Small intestine (tissue), 7 donors: ENCODE data around the gene ACO1. TPM values are rescaled to one million over a fixed set of nuclear protein-coding genes. Genes with fewer than 3 reads are reported as not detected.

ENCODE experiments used
- DNase-seq, 2 donors: peaks; one replicate each; pipeline versions ENCODE4 v3.0.0 to v3.0.0-alpha.2; 2013
- FAIRE-seq: peaks from 2 replicates; lab custom pipeline; 2012; peaks lifted over from hg19 to GRCh38; lab: Jason Lieb, UNC
- H3K27ac ChIP-seq, 3 donors: one replicate each; pipeline ENCODE4 v1.5.1; 2013; ENCODE audit warnings: low read length in 2 of 3, mild to moderate bottlenecking in 2 of 3, control low read depth in 1 of 3, inconsistent platforms in 1 of 3, low read depth in 1 of 3, moderate library complexity in 1 of 3
- H3K27me3 ChIP-seq, 3 donors: one replicate each; pipeline ENCODE4 v1.6.1; 2013; ENCODE audit warnings: low read length in 3 of 3, inconsistent platforms in 1 of 3; ENCODE audit not compliant: control insufficient read depth in 3 of 3, insufficient read depth in 3 of 3
- H3K36me3 ChIP-seq, 3 donors: one replicate each; pipeline ENCODE4 v1.6.1; 2013; ENCODE audit warnings: low read length in 3 of 3, inconsistent platforms in 1 of 3, low read depth in 1 of 3, mild to moderate bottlenecking in 1 of 3, moderate library complexity in 1 of 3; ENCODE audit not compliant: control insufficient read depth in 3 of 3, insufficient read depth in 2 of 3
- H3K4me1 ChIP-seq, 3 donors: one replicate each; pipeline ENCODE4 v1.6.1; 2013; ENCODE audit warnings: low read length in 2 of 3, inconsistent platforms in 1 of 3, low read depth in 1 of 3, mild to moderate bottlenecking in 1 of 3, moderate library complexity in 1 of 3; ENCODE audit not compliant: control insufficient read depth in 3 of 3, insufficient read depth in 2 of 3
- H3K4me3 ChIP-seq, 3 donors: one replicate each; pipeline ENCODE4 v1.5.1; 2013; ENCODE audit warnings: low read length in 3 of 3, control low read depth in 1 of 3, inconsistent platforms in 1 of 3, low read depth in 1 of 3, mild to moderate bottlenecking in 1 of 3, moderate library complexity in 1 of 3
- H3K9me3 ChIP-seq, 2 donors: one replicate each; pipeline ENCODE4 v1.6.1; 2013; ENCODE audit warnings: low read depth in 1 of 2, low read length in 1 of 2; ENCODE audit not compliant: control insufficient read depth in 2 of 2, insufficient read depth in 1 of 2
- WGBS, 3 donors: extraction: QIAGEN DNeasy Blood & Tissue Kit; methylation state at CpG; one replicate each; pipeline ENCODE4 v1.1.7; 2013; 5-methylcytosine and 5-hydroxymethylcytosine counted together
- polyA plus RNA-seq, 4 donors: library from polyadenylated mRNA; stranded (reverse) in 3 of 4; unstranded in 1 of 4; fragments of 200-250 nt in 3 of 4; fragments of 120-200 nt in 1 of 4; gene quantifications; one replicate each; pipeline versions ENCODE4 v1.2.1 to v1.2.3, GENCODE V29; 2013
- donor health status: healthy with polysubstance abuse.
- donor health status: control.
- donor health status: control.
- donor health status: Bipolar disorder and iron deficiency.
- donor health status: healthy.

ACO1 gene
- polyA plus RNA-seq, 4 donors: 27.8 to 80.2 (median 37.5) TPM

DNA sequence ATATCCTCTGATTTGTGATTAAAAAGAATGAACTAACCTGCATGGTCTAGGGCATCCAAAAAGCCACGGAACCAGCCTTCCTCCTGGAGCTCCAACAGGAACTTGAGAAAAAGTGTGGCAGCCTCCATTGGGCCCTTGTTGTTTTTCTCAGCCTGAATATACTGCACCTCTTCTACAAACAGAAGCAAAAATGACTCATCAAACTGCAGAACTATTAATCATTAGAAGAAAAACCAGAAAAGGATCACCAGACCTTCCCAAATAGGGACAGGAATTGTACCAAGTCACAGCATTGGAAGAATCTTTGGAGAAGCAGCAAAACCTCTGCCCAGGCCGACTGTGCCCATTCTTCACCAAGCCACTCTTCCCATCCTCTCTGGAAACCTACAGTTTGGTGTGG is 116.3 kb downstream of the ACO1 start:
- H3K36me3 ChIP-seq: peaks cover 2 to 15% (median 4%) of the 10 kb centered on the region in 3 donors

DNA sequence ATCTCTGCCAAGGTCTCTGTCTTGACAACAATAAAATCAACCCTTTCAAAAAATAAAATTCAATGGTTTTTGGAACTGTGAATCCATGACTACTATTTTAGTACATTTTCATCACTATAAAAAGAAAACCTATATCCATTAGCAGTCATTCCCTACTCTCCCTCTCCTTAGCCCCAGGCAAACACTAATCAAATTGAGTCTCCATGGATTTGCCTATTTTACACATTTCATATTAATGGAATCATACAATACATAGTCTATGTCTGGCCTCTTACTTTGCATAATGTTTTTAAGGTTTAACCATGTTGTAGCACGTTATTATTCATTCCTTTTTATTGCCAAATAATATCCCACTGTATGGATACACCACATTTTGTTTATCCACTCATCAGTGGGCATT is 117.4 kb downstream of the ACO1 start:
- Histone ChIP-seq H3K27ac (no peak overlapping the region), H3K9me3 (no peaks in the 10 kb centered on the region), H3K36me3 (peaks cover 2 to 15% (median 2%) of the 10 kb centered on the region in 3 donors), H3K4me1 (no peaks in the 10 kb centered on the region), H3K27me3 (no peaks in the 10 kb centered on the region), H3K4me3 (no peak overlapping the region)
- DNase-seq: no peak
- FAIRE-seq: no peak
- WGBS, 3 donors: 84 to 98% (median 85%) methylated on average over 1 of the region's 1 CpG

More for the DNA sequence above, 116.3 kb downstream of the ACO1 start:
- FAIRE-seq (no peak), DNase-seq (no peak)
- H3K4me1 ChIP-seq: no peaks in the 10 kb centered on the region
- 67 to 91% (median 91%) methylated on average over 2 of the region's 2 CpGs for WGBS, 3 donors
- H3K27me3 ChIP-seq: no peaks in the 10 kb centered on the region
- no peak overlapping the region for H3K27ac ChIP-seq
- no peak overlapping the region for H3K4me3 ChIP-seq
- no peaks in the 10 kb centered on the region for H3K9me3 ChIP-seq

- Histone ChIP-seq H3K27me3 (no peaks in the 10 kb centered on the region), H3K4me3 (no peak overlapping the region), H3K27ac (no peak overlapping the region), H3K4me1 (no peaks in the 10 kb centered on the region), H3K9me3 (no peaks in the 10 kb centered on the region), H3K36me3 (peaks cover 2 to 15% (median 2%) of the 10 kb centered on the region in 3 donors)
- FAIRE-seq: no peak
- 76 to 83% (median 82%) methylated on average over 4 of the region's 4 CpGs for WGBS, 3 donors
- DNase-seq: no peak
These were observed 118.0 kb downstream of the ACO1 start for GRCh38 chr9:32502464-32502863.

GRCh38 chr9:32503008-32503407 is 118.6 kb downstream of the ACO1 start:
- WGBS, 3 donors: 91 to 97% (median 93%) methylated on average over 3 of the region's 3 CpGs
- Histone ChIP-seq H3K4me3 (no peak overlapping the region), H3K36me3 (peaks cover 2 to 14% (median 2%) of the 10 kb centered on the region in 3 donors), H3K4me1 (no peaks in the 10 kb centered on the region), H3K9me3 (no peaks in the 10 kb centered on the region), H3K27ac (no peak overlapping the region), H3K27me3 (no peaks in the 10 kb centered on the region)
- FAIRE-seq: no peak
- no peak for DNase-seq

Other genes with a start within 250 kb of the ACO1 start
- 10 to 100 TPM in 1 of 4 donors, 1 to 10 TPM in 3; 3.5 to 12.2 (median 4.7) TPM for gene RIGI, start 141.6 kb downstream of the ACO1 start, polyA plus RNA-seq
- 10 to 100 TPM in 2 of 4 donors, 1 to 10 TPM in 2; 6.5 to 15.4 (median 10.0) TPM for gene SMIM27, start 167.7 kb downstream of the ACO1 start, polyA plus RNA-seq
- gene TOPORS, start 167.9 kb downstream of the ACO1 start, polyA plus RNA-seq: 10 to 100 TPM in 1 of 4 donors, 1 to 10 TPM in 3; 6.2 to 20.4 (median 7.1) TPM
- gene NDUFB6, start 188.5 kb downstream of the ACO1 start, polyA plus RNA-seq: 10 to 100 TPM; 46.6 to 78.7 (median 61.9) TPM